Rectal smooth muscle tissue (tissue), 1 donor: ENCODE results near the gene PRPF40B.

Source experiments
- H3K27ac ChIP-seq: one replicate; pipeline ENCODE4 v1.7.0; 2013; ENCODE audit warnings: low read depth, low read length, inconsistent platforms
- H3K27me3 ChIP-seq: one replicate; pipeline ENCODE4 v1.7.0; 2013; ENCODE audit warnings: low read length; ENCODE audit not compliant: control insufficient read depth, insufficient read depth
- H3K36me3 ChIP-seq: one replicate; pipeline ENCODE4 v1.7.0; 2013; ENCODE audit warnings: low read length; ENCODE audit not compliant: control insufficient read depth, insufficient read depth
- H3K4me1 ChIP-seq: one replicate; pipeline ENCODE4 v1.7.0; 2013; ENCODE audit warnings: low read length; ENCODE audit not compliant: control insufficient read depth, insufficient read depth
- H3K4me3 ChIP-seq: one replicate; pipeline ENCODE4 v1.7.0; 2013; ENCODE audit warnings: low read length
- H3K9ac ChIP-seq: one replicate; pipeline ENCODE4 v1.7.0; 2013; ENCODE audit warnings: low read length

The PRPF40B gene

GRCh38 chr12:49672301-49673217 lies 49.2 kb downstream of the PRPF40B start:
- H3K36me3 ChIP-seq, result no peaks in the 10 kb centered on the region
- peak overlapping the region; percentile 93 for H3K27ac ChIP-seq
- H3K4me1 ChIP-seq, result peaks cover 36% of the 10 kb centered on the region
- H3K4me3 ChIP-seq, result peak overlapping the region; percentile 42
- no peaks in the 10 kb centered on the region for H3K27me3 ChIP-seq
- H3K9ac ChIP-seq, result peak overlapping the region; percentile 8

GRCh38 chr12:49673446-49674317 lies 50.3 kb downstream of the PRPF40B start:
- H3K27me3 ChIP-seq, result no peaks in the 10 kb centered on the region
- peaks cover 36% of the 10 kb centered on the region for H3K4me1 ChIP-seq
- H3K9ac ChIP-seq, result peak overlapping the region; percentile 43
- H3K36me3 ChIP-seq, result no peaks in the 10 kb centered on the region
- peak overlapping the region; percentile 93 for H3K27ac ChIP-seq
- peak overlapping the region; percentile 42 for H3K4me3 ChIP-seq

- no peaks in the 10 kb centered on the region for H3K36me3 ChIP-seq
- H3K4me3 ChIP-seq, result no peak overlapping the region
- H3K27ac ChIP-seq, result peak overlapping the region; percentile 93
- H3K4me1 ChIP-seq, result peaks cover 36% of the 10 kb centered on the region
- H3K9ac ChIP-seq, result no peak overlapping the region
- no peaks in the 10 kb centered on the region for H3K27me3 ChIP-seq
Observed at GRCh38 chr12:49674318-49674981, 51.1 kb downstream of the PRPF40B start.

GRCh38 chr12:49675137-49675536 lies 51.8 kb downstream of the PRPF40B start:
- Histone ChIP-seq H3K4me3 (no peak overlapping the region), H3K27me3 (no peaks in the 10 kb centered on the region), H3K4me1 (peaks cover 36% of the 10 kb centered on the region), H3K27ac (peak overlapping the region; percentile 93), H3K36me3 (no peaks in the 10 kb centered on the region), H3K9ac (no peak overlapping the region)

DNA sequence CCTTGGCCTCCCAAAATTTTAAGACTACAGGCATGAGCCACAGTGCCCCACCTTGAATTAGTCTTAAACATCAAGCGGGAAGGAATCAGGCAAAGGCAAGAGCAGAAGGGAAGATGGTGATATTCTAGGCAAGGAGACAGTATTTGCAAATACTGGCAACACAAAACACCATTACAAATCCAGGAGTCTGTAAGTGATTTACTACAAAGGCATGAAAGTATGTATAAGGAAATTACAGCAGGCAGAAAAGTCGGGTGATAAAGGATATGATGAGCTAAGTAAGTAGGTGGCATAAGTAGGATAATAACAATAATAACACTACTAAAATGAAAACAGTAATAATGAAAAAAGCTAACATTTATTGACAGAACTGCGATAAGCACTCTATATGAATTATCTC lies 55.4 kb downstream of the PRPF40B start:
- H3K27me3 ChIP-seq, result no peaks in the 10 kb centered on the region
- H3K4me1 ChIP-seq, result peaks cover 12% of the 10 kb centered on the region
- H3K27ac ChIP-seq, result no peak overlapping the region
- H3K36me3 ChIP-seq, result no peaks in the 10 kb centered on the region
- no peak overlapping the region for H3K4me3 ChIP-seq
- H3K9ac ChIP-seq, result no peak overlapping the region

DNA sequence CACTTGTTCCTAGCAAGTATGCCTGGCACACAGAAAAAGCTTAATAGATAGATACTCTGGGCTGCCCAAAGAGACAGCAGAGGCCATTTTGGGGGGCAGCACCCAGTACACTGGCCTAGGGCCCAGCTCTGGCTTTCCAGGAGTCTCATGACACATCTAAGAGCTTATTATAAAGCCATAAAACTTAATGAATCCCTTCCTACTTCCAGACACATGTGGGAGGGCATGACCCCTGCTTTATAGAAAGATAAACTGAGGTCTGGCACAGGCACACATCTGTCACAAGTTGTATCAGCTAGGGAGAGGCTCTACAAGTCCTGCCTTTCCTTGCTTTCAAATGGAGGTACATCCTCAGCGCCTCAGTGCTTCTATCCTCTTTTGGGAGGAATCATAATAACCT lies 56.7 kb downstream of the PRPF40B start:
- Histone ChIP-seq H3K4me1 (peaks cover 4% of the 10 kb centered on the region), H3K36me3 (no peaks in the 10 kb centered on the region), H3K27me3 (no peaks in the 10 kb centered on the region), H3K4me3 (no peak overlapping the region), H3K27ac (no peak overlapping the region), H3K9ac (no peak overlapping the region)

DNA sequence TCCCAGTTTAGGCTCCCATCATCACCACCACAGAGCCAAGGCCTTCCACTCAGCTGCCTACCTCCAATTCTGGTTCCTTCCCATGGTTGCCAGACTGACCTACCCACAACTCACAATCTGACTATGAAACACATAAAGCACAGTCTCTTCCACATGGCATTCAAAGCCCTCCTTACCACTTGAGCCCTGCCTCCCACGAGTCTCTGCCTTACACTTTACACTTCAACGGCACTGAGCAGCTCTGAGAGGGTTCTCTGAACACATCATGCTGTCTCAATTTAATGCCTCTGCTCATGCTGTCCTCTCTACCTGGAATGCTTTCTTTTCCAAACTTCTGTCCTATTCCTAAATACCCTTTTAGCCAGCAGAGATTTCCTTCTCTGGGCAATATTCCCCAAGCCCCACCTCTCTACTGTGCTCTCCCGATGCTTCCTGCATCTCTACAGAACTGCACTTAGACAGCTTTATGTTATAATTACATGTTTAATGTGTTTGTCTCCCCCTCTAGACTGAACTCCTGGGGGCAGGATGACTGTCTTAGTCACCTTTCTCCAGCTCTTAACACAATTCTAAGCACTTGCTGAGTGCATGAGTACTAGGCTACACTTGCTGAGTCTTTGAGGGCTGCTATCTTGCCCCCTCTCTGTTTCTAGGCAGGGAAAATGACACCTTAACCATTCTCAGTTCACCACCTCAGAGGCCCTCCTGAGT lies 60.4 kb downstream of the PRPF40B start:
- peaks cover 4% of the 10 kb centered on the region for H3K4me1 ChIP-seq
- H3K27me3 ChIP-seq, result no peaks in the 10 kb centered on the region
- H3K36me3 ChIP-seq, result no peaks in the 10 kb centered on the region

GRCh38 chr12:49684310-49684854 lies 61.0 kb downstream of the PRPF40B start:
- H3K4me3 ChIP-seq, result no peak overlapping the region
- H3K36me3 ChIP-seq, result no peaks in the 10 kb centered on the region
- H3K9ac ChIP-seq, result no peak overlapping the region
- H3K27me3 ChIP-seq, result no peaks in the 10 kb centered on the region
- no peak overlapping the region for H3K27ac ChIP-seq
- peaks cover 4% of the 10 kb centered on the region for H3K4me1 ChIP-seq

More for the DNA sequence above, 60.4 kb downstream of the PRPF40B start:
- Histone ChIP-seq H3K4me3 (no peak overlapping the region), H3K27ac (no peak overlapping the region), H3K9ac (no peak overlapping the region)

DNA sequence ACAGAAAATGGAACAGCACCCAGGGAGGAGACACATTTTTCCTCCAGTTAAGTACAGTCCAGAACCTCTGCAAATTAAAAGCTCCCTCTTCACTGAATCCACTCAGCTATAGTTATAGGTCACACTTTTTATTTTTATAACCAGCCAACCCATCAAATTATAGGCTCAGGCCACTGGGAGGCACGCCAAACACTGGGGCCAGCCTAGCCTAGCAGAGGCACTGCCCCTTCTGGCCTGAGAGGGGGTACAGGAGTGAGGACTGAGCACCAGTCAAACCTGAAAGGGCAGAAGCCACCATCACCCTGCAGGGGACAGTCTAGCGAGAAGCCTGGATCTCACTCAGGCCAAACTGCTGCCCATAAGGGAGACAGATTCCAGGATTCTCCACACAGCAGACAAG lies 64.6 kb downstream of the PRPF40B start:
- no peak overlapping the region for H3K27ac ChIP-seq
- H3K27me3 ChIP-seq, result no peaks in the 10 kb centered on the region
- no peaks in the 10 kb centered on the region for H3K36me3 ChIP-seq
- H3K4me3 ChIP-seq, result no peak overlapping the region
- no peak overlapping the region for H3K9ac ChIP-seq
- H3K4me1 ChIP-seq, result peaks cover 4% of the 10 kb centered on the region

GRCh38 chr12:49689237-49689636 lies 65.9 kb downstream of the PRPF40B start:
- no peaks in the 10 kb centered on the region for H3K27me3 ChIP-seq
- no peak overlapping the region for H3K4me3 ChIP-seq
- H3K36me3 ChIP-seq, result no peaks in the 10 kb centered on the region
- H3K4me1 ChIP-seq, result no peaks in the 10 kb centered on the region
- H3K9ac ChIP-seq, result no peak overlapping the region
- H3K27ac ChIP-seq, result no peak overlapping the region

GRCh38 chr12:49689785-49690184 lies 66.4 kb downstream of the PRPF40B start:
- H3K27ac ChIP-seq, result no peak overlapping the region

More at GRCh38 chr12:49689785-49690184, 66.4 kb downstream of the PRPF40B start:
- no peaks in the 10 kb centered on the region for H3K27me3 ChIP-seq
- H3K36me3 ChIP-seq, result no peaks in the 10 kb centered on the region
- H3K4me1 ChIP-seq, result no peaks in the 10 kb centered on the region
- H3K4me3 ChIP-seq, result no peak overlapping the region
- no peak overlapping the region for H3K9ac ChIP-seq
